ENCODE measurements around the gene CLDN6.
"Not testable (repeated sequence)": the region's sequence is repeated elsewhere in the genome, so short reads cannot be mapped to it uniquely, and the experiment has no call there.

Gene CLDN6

GRCh38 chr16:3017794-3018506 is at the start of gene CLDN6:
Gene CLDN6, minus strand, starts transcription at chr16:3018183. Its CDS starts 2,162 bp downstream, at chr16:3016021.
- DNase-seq = peak; percentile 9

- DNase-seq = no peak
Observed at GRCh38 chr16:3066440-3066748, 48.4 kb upstream of the CLDN6 start.

GRCh38 chr16:3065742-3066439 is 47.9 kb upstream of the CLDN6 start:
- no peak for DNase-seq

DNA sequence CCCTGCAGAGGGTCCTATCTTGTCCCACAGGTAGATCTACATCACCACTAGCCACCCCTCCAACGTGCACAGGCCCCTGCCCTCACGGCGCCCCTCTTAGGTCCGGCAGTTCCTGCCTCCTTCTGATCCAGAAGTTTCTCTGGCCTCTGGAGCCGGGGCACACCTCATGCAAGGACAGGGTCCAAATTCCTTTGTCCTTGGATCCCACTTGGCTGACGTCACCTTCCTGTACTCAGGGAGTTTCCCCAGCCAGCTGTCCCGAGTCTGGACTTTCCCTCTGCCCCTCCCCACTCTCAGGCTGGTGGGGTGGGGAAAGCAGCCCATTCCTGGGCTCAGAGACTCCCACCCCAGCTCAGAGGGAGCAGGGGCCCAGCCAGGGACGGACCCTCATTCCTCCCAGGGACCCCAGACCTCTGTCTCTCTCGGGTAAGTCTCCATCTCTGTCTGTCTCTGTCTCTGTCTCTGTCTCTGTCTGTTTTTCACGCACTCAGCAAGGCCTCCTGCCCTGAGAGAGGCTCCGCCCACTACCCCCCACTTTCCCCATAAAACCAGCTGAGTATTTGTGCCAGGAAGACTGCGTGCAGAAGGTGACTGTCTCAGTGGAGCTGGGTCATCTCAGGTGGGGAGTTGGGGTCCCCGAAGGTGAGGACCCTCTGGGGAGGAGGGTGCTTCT is 47.2 kb upstream of the CLDN6 start, which contains the start of gene IL32:
Gene IL32 (plus strand): TSS at position 572 of the 673 bp plus-strand sequence. CDS start 172 bp downstream, outside the sequence.
- DNase-seq = peak; percentile 69

GRCh38 chr16:3063625-3064386 is 45.8 kb upstream of the CLDN6 start:
- no peak for DNase-seq

DNA sequence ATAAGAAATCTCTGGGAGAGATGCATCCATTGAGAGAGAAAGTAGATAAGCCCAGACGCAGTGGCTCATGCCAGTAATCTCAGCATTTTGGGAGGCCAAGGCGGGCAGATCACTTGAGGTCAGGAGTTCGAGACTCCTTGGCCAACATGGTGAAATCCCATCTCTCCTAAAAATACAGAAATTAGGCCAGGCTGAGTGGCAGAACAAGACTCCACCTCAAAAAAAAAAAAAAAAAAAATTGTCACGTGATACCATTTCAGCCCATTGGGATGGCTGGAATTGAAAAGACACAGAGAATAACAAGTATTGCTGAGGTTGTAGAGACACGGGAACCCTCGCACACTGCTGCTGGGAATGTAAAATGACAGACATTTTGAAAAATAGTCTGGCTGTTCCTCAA is 44.6 kb upstream of the CLDN6 start:
- DNase-seq = no peak

GRCh38 chr16:3060339-3061127 is 42.5 kb upstream of the CLDN6 start:
- DNase-seq = no peak

DNA sequence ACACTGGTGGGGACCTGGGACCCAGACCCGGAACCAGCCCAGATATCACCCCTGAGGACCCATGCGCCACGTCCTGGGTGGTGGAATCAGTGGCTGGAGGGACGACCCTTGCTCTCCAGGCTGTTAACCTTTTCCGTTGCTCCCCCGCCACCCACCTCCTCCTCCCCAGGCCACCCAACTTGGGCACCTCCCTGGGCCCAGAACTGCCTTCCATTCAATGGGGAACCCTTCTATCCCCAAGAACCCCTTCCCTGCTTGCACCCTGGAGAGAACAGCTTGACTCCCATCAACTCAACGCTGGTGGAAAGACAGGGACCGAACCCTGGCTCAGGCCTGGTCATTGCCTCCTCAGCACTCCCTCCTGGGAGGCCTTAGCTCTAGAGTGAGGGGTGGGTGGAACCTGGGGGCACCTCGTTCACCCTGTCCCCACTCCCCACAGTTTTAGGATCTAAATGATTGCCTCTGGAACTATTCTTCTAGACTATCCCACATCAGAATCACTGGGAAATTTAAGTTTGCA is 41.8 kb upstream of the CLDN6 start:
- no peak for DNase-seq

- peak; percentile 87 for DNase-seq
Observed at GRCh38 chr16:3059041-3059722, 41.2 kb upstream of the CLDN6 start.

- DNase-seq = peak; percentile 49
Observed at GRCh38 chr16:3058139-3059030, 40.4 kb upstream of the CLDN6 start.

GRCh38 chr16:3057181-3058138 is 39.5 kb upstream of the CLDN6 start:
- DNase-seq = no peak

DNA sequence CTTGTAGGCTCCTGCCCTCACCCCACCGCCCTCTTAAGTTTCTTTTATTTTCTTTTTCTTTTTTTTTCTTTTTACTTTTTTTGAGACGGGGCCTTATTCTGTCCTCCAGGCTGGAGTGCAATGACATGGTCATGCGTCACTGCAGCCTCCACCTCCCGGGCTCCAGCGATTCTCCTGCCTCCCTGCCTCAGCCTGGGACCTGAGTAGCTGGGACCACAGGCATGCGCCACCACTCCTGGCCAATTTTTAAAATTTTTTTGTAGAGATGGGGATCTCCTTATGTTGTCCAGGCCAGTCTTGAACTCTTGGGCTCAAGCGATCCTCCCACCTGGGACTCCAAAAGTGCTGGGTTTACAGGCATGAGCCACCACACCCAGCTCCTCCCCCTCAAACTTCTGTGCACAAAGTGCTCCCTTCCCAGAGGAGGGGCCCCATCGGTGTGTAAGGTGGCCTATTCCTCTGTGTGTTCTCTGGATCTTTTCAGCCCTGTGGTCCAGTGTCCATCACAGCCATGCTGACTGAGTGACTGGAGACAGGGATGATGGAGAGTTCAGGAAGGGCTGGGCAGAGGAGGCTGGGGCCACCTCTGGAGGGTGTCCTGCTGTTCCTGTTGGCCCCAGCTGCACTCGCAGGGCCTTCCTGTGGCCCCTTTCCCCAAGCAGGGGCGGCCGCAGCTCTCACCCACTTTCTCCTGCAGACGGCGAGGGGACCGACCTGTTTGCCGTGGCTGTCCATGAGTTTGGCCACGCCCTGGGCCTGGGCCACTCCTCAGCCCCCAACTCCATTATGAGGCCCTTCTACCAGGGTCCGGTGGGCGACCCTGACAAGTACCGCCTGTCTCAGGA is 38.6 kb upstream of the CLDN6 start:
- no peak for DNase-seq

DNA sequence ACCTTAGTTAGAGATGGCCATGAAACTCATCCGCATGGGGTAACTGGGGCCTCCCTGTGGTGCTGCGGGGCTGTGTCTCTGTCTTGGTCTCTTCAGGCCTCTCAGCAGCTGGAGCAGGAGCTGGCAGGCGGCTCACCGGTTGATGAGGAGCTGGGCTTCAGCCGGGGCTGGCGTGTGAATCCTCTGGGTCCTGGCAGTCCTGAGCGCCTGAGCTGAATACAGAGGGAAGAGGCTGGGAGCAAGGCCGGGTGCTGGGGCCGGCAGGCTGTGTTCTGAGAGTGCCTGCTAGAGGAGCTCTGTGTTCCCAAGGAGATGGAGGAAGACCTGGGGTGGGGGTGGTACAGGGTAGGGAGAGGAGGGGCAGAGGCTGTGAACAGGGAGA is 37.7 kb upstream of the CLDN6 start:
- DNase-seq = not testable (repeated sequence)

DNA sequence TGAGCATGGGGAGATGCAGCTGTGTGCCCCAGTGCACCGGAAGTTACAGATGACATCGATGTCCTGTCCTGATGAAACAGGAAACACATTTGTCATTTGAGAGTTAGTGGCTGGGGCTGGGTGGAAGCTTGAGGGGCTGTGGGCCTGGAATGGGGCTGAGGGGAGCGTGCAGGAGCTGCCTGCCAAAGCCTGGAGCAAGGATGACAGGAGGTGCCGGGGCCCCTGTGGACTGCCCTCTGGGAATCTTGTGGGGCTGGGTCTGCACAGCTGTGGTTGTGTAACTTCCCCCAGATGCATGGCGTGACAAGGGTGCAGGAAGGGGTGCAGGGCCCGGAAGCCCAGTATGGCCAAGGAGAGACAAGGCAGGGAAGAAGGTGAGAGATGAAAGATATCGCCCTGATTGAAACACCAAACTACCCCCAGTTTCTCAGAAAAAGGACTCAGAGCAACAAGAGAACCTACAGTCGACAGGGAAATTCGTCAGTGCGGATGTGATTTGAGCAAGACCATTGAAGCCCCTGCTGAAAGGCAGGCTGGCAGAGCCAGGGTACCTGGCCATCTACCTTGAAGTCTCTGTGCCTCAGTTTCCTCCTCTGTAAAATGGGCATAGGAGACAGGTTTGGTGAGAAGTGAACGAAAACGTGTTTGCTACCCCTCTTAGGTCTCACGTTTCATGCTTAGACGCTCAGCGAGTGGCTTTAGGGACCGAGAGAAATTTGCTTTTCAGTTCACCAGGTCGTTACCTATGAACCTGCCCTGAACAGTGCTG is 37.2 kb upstream of the CLDN6 start:
- no peak for DNase-seq

- not testable (repeated sequence) for DNase-seq
Observed at GRCh38 chr16:3053330-3053710, 35.3 kb upstream of the CLDN6 start.

- DNase-seq = not testable (repeated sequence)
Observed at GRCh38 chr16:3052571-3053329, 34.8 kb upstream of the CLDN6 start.

DNA sequence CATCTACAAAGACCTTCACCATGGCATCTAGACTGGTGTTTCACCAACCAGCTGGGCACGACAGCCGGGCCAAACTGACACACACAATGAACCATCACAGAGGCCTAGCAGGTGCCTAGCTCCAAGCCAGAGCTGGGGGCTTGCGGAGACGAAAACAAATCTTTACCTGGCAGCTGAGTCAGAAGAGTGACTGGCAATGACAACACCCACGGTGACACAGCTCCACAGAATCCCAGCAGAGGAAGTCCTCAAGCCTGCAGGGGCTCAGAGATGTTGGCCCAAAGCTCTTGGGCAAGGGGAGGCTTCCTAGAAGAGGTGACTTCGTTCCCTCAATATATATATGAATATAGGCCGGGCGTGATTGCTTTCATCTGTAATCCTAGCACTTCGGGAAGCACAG is 33.5 kb upstream of the CLDN6 start:
- DNase-seq = peak; percentile 35

Data from CD4-positive, alpha-beta T cell treated with Interferon gamma for 1 hour (primary cell).